Endothelial cell of umbilical vein (primary cell): ENCODE data around the gene ACSM4. TPM values are rescaled to one million over a fixed set of nuclear protein-coding genes. Genes with fewer than 3 reads are reported as not detected.

ENCODE experiments used
- BruUV-seq: library from RNA; stranded (reverse); fragments of 400-500 nt; replicated peaks from 2 replicates; lab custom pipeline; 2021; lab: Mats Ljungman, UMichigan
- CTCF ChIA-PET: fragments of 300-600, 350-600 bp; sonication (Branson Sonifier 250); formaldehyde crosslinking; loops from one replicate; lab custom pipeline; 2021; ENCODE audit warnings: antibody characterized with exemption, inconsistent platforms; lab: Charles Lee
- POLR2A ChIA-PET: fragments of 300-600, 350-600 bp; sonication (Branson Sonifier 250); formaldehyde crosslinking; loops from one replicate; lab custom pipeline; 2021; ENCODE audit warnings: antibody characterized with exemption, inconsistent platforms; lab: Charles Lee
- DNase-seq: peaks from one replicate; pipeline ENCODE4 v3.0.0-alpha.2; 2011; ENCODE audit warnings: low read depth, low spot score
- FAIRE-seq: peaks from 2 replicates; lab custom pipeline; 2011; peaks lifted over from hg19 to GRCh38; lab: Jason Lieb, UNC
- H2AFZ ChIP-seq: 2 replicates; pipeline ENCODE4 v1.6.0; 2012; ENCODE audit warnings: low read depth, low read length, control low read depth, inconsistent platforms
- H3K27ac ChIP-seq: 2 replicates; pipeline ENCODE4 v1.5.1; 2011; ENCODE audit warnings: low read depth, mild to moderate bottlenecking, control low read depth, low read length, moderate library complexity; ENCODE audit not compliant: insufficient read depth
- H3K27me3 ChIP-seq, 2 experiments: 2 replicates each; pipeline versions ENCODE4 v1.6.0 to v1.6.1; 2011; ENCODE audit warnings: low read length in 2 of 2, mixed read lengths in 1 of 2; ENCODE audit not compliant: control insufficient read depth in 2 of 2, insufficient read depth in 2 of 2
- H3K36me3 ChIP-seq, 2 experiments: 2 replicates in 1 of 2; 3 replicates in 1 of 2; pipeline ENCODE4 v1.5.1; 2011; ENCODE audit warnings: low read length in 2 of 2, mild to moderate bottlenecking in 1 of 2, moderate library complexity in 1 of 2; ENCODE audit not compliant: control insufficient read depth in 2 of 2, insufficient read depth in 2 of 2; ENCODE audit errors: extremely low read depth in 1 of 2
- H3K4me1 ChIP-seq: 3 replicates; pipeline ENCODE4 v1.5.1; 2011; ENCODE audit warnings: mild to moderate bottlenecking, low read length; ENCODE audit not compliant: control insufficient read depth, insufficient read depth; ENCODE audit errors: extremely low read depth
- H3K4me2 ChIP-seq: 2 replicates; pipeline ENCODE4 v1.6.1; 2011; ENCODE audit warnings: low read length, control low read depth, mixed read lengths; ENCODE audit not compliant: insufficient read depth
- H3K4me3 ChIP-seq, 3 experiments: fragments of 200-600 bp in 1 of 3; sonication (generic), shearing (Covaris generic) in 1 of 3; replicated peaks in 1 of 3; 2 replicates each; pipeline ENCODE4 v1.5.1; 2011 to 2016; ENCODE audit warnings: control low read depth in 3 of 3, low read length in 3 of 3, mild to moderate bottlenecking in 2 of 3, inconsistent platforms in 1 of 3, low read depth in 1 of 3, moderate library complexity in 1 of 3; ENCODE audit not compliant: insufficient read depth in 1 of 3
- H3K79me2 ChIP-seq: 2 replicates; pipeline ENCODE4 v1.6.0; 2012; ENCODE audit warnings: low read length, inconsistent platforms; ENCODE audit not compliant: control insufficient read depth, insufficient read depth
- H3K9ac ChIP-seq: replicated peaks from 2 replicates; pipeline ENCODE3; 2011; ENCODE audit warnings: low read length, control low read depth; ENCODE audit not compliant: insufficient read depth; ENCODE audit errors: extremely low read depth
- H3K9me1 ChIP-seq: replicated peaks from 3 replicates; pipeline ENCODE4 v1.6.0; 2011; ENCODE audit warnings: mild to moderate bottlenecking, low read length; ENCODE audit not compliant: control insufficient read depth, insufficient read depth; ENCODE audit errors: extremely low read depth
- H3K9me3 ChIP-seq: replicated peaks from 2 replicates; pipeline ENCODE4 v1.5.1; 2012; ENCODE audit warnings: low read length, inconsistent platforms; ENCODE audit not compliant: control insufficient read depth, insufficient read depth
- H4K20me1 ChIP-seq: replicated peaks from 2 replicates; pipeline ENCODE3; 2011; ENCODE audit warnings: mild to moderate bottlenecking, low read length; ENCODE audit not compliant: control insufficient read depth, insufficient read depth; ENCODE audit errors: extremely low read depth
- EZH2 ChIP-seq: IDR thresholded peaks from 2 replicates; pipeline ENCODE4 v1.6.1; 2012; ENCODE audit warnings: borderline replicate concordance, low read depth, mild to moderate bottlenecking, moderate library complexity, low read length, inconsistent platforms; ENCODE audit not compliant: severe bottlenecking
- FOS ChIP-seq: IDR thresholded peaks from 2 replicates; pipeline ENCODE4 v1.6.1; 2011; ENCODE audit warnings: mild to moderate bottlenecking, low read length, moderate library complexity, borderline replicate concordance; ENCODE audit not compliant: insufficient read depth
- GATA2 ChIP-seq: IDR thresholded peaks from 2 replicates; pipeline ENCODE4 v1.7.0; 2011; ENCODE audit warnings: low read depth, mild to moderate bottlenecking, moderate library complexity, mixed read lengths, low read length; ENCODE audit not compliant: insufficient read length, insufficient read depth
- JUN ChIP-seq: IDR thresholded peaks from 2 replicates; pipeline ENCODE4 v1.6.1; 2011; ENCODE audit warnings: borderline replicate concordance, low read depth; ENCODE audit not compliant: insufficient read length, insufficient read depth
- MYC ChIP-seq: IDR thresholded peaks from one replicate; pipeline ENCODE4 v1.6.1; 2011; ENCODE audit warnings: mild to moderate bottlenecking, low read depth, low read length
- POLR2A ChIP-seq: IDR thresholded peaks from 2 replicates; pipeline ENCODE4 v1.6.1; 2012; ENCODE audit warnings: low read depth, mild to moderate bottlenecking, control low read depth, low read length
- POLR2AphosphoS5 ChIP-seq: IDR thresholded peaks from 2 replicates; pipeline ENCODE4 v1.6.1; 2012; ENCODE audit warnings: low read depth, mild to moderate bottlenecking, control low read depth, low read length, moderate library complexity; ENCODE audit not compliant: insufficient read depth
- dilution Hi-C: fragments of 300-500 bp; cut with MboI; formaldehyde crosslinking; loops from one replicate; pipeline ENCODE4 v1.15.0; 2019; ENCODE audit warnings: low sequenced_read_pairs; ENCODE audit not compliant: extremely low pct_ligation_motif_present
- intact Hi-C: fragments of 100-400 bp; cut with micrococcal nuclease; formaldehyde crosslinking; loops from one replicate; pipeline ENCODE4 v1.10.0; 2022
- polyA plus RNA-seq, 4 experiments: library from polyadenylated mRNA; depleted of rRNA in 3 of 4; stranded (reverse) in 3 of 4; unstranded in 1 of 4; fragments of >200 nt; gene quantifications; 2 replicates each; pipeline versions ENCODE4 v1.2.1 to v1.2.3, GENCODE V29; 2011 to 2012; ENCODE audit warnings: missing spikeins in 1 of 4
- total RNA-seq: library from RNA; stranded (reverse); gene quantifications from 2 replicates; pipeline ENCODE4 v1.2.3, GENCODE V29; 2021
- TF ChIP-seq, protein P1 (sequence below), 2 donors: IDR thresholded peaks; 1 replicate in 1 of 2; 2 replicates in 1 of 2; pipeline ENCODE4 v1.5.1; 2011; ENCODE audit warnings: low read length in 2 of 2, mild to moderate bottlenecking in 2 of 2, moderate library complexity in 2 of 2, control low read depth in 1 of 2, inconsistent platforms in 1 of 2, low read depth in 1 of 2; ENCODE audit not compliant: insufficient read depth in 1 of 2; ENCODE audit errors: extremely low read depth in 1 of 2
- TF ChIP-seq, protein P2 (sequence below): IDR thresholded peaks from 2 replicates; pipeline ENCODE4 v1.6.1; 2011; ENCODE audit not compliant: insufficient read depth, insufficient read length

The ACSM4 gene
- total and polyA plus RNA-seq, 2 donors (not counting 3 experiments of a cell fraction or from before 2014, with no cell fraction given), result not detected

DNA sequence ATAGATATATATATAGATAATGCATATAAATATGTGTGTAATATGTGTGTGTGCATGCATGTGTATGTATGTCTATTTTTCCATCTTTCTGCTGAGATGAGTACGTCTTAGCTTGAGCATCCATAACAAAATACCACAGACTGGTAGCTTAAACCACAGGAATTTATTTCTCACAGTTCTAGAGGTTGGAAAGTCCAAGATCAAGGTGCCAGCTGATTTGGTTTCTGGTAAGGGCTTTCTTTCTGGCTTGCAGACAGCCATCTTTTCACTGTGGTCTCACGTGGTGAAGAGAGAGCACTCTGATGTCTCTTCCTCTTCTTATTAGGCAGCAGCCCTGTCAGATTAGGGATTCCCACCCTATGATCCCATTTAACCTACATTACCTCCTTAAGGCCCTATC is 47.3 kb downstream of the ACSM4 start:
- H3K9me1 ChIP-seq, result no peaks in the 10 kb centered on the region
- H3K79me2 ChIP-seq, result no peaks in the 10 kb centered on the region
- dilution Hi-C loops (no loop called here), intact Hi-C loops (no loop called here)
- H4K20me1 ChIP-seq, result no peaks in the 10 kb centered on the region
- H3K27ac ChIP-seq, result no peak overlapping the region
- H2AFZ ChIP-seq, result no peak overlapping the region
- H3K9me3 ChIP-seq, result no peaks in the 10 kb centered on the region
- TF ChIP-seq EZH2 (no peak), MYC (no peak), POLR2AphosphoS5 (no peak)
- TF ChIP-seq, protein P1, sequence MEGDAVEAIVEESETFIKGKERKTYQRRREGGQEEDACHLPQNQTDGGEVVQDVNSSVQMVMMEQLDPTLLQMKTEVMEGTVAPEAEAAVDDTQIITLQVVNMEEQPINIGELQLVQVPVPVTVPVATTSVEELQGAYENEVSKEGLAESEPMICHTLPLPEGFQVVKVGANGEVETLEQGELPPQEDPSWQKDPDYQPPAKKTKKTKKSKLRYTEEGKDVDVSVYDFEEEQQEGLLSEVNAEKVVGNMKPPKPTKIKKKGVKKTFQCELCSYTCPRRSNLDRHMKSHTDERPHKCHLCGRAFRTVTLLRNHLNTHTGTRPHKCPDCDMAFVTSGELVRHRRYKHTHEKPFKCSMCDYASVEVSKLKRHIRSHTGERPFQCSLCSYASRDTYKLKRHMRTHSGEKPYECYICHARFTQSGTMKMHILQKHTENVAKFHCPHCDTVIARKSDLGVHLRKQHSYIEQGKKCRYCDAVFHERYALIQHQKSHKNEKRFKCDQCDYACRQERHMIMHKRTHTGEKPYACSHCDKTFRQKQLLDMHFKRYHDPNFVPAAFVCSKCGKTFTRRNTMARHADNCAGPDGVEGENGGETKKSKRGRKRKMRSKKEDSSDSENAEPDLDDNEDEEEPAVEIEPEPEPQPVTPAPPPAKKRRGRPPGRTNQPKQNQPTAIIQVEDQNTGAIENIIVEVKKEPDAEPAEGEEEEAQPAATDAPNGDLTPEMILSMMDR (IDR thresholded peaks at IDR 0.05; ENCODE audit: extremely low read depth in 1 of 2, insufficient read depth in 1 of 2, low read depth in 1 of 2, low read length in 2 of 2), result no peak
- H3K4me3 ChIP-seq, result no peak overlapping the region
- no peak for DNase-seq
- BruUV-seq, result no TSS peak
- H3K9ac ChIP-seq, result no peak overlapping the region
- CTCF ChIA-PET, result interaction anchor here (1.6 kb wide), 1 partner anchor 89 kb away, joined by 5 read pairs; no protein-coding TSS in a partner anchor
- no peak for FAIRE-seq
- no peaks in the 10 kb centered on the region for H3K36me3 ChIP-seq
- POLR2A ChIA-PET, result no interaction called here
- no peak overlapping the region for H3K4me2 ChIP-seq
- H3K27me3 ChIP-seq, result no peaks in the 10 kb centered on the region
- H3K4me1 ChIP-seq, result peaks cover 38% of the 10 kb centered on the region

DNA sequence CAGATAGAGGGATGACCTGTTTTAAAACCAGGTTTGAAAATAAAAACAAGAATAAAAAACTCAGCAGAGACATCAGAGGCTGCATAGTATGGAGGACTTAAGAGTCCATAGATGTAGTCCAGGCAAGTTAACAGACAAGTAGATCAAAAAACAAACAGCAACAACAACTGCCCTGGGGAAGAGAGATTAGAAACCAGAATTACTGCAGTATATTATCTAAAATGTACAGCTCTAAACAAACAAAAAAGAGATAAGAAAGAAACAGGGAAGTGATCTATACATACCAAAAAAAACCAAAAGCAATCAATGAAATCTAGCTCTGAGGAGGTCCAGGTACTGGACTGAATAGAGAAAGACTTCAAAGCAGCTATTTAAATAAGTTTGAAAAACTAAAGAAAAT is 48.8 kb downstream of the ACSM4 start:
- Histone ChIP-seq H3K9ac (no peak overlapping the region), H3K4me1 (peaks cover 38% of the 10 kb centered on the region), H3K9me1 (no peaks in the 10 kb centered on the region), H3K27ac (no peak overlapping the region), H4K20me1 (no peaks in the 10 kb centered on the region), H3K36me3 (no peaks in the 10 kb centered on the region), H3K79me2 (no peaks in the 10 kb centered on the region), H2AFZ (no peak overlapping the region), H3K9me3 (no peaks in the 10 kb centered on the region), H3K4me3 (no peak overlapping the region), H3K4me2 (no peak overlapping the region), H3K27me3 (no peaks in the 10 kb centered on the region)
- FAIRE-seq, result no peak
- TF ChIP-seq GATA2, result no peak
- no peak for TF ChIP-seq POLR2AphosphoS5
- no peak for TF ChIP-seq FOS
- TF ChIP-seq POLR2A, result no peak
- TF ChIP-seq JUN, result no peak
- TF ChIP-seq, protein P2, sequence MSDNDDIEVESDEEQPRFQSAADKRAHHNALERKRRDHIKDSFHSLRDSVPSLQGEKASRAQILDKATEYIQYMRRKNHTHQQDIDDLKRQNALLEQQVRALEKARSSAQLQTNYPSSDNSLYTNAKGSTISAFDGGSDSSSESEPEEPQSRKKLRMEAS, result no peak
- TF ChIP-seq, protein P1 (IDR thresholded peaks at IDR 0.05; ENCODE audit: extremely low read depth in 1 of 2, insufficient read depth in 1 of 2, low read depth in 1 of 2, low read length in 2 of 2), result no peak
- TF ChIP-seq EZH2, result no peak
- TF ChIP-seq MYC, result no peak
- no TSS peak for BruUV-seq
- intact Hi-C loops, result no loop called here
- POLR2A ChIA-PET, result no interaction called here
- CTCF ChIA-PET, result interaction anchor here (1.1 kb wide), 1 partner anchor 20 kb away, joined by 3 read pairs; no protein-coding TSS in a partner anchor
- dilution Hi-C loops, result no loop called here
- DNase-seq, result no peak
